Thyroid gland (tissue), 4 donors: ENCODE data around the gene FGF19. TPM values are rescaled to one million over a fixed set of nuclear protein-coding genes. Genes with fewer than 3 reads are reported as not detected.

ENCODE experiments used
- DNase-seq, 2 donors: peaks; one replicate each; pipeline ENCODE4 v3.0.0-alpha.2; 2019
- H3K27ac ChIP-seq, 3 donors: fragments of 200-600 bp; sonication (generic); 1 replicate in 2 of 3; 2 replicates in 1 of 3; pipeline ENCODE4 v1.5.1; 2016 to 2019; ENCODE audit warnings: mild to moderate bottlenecking in 1 of 3, moderate library complexity in 1 of 3
- H3K27me3 ChIP-seq: fragments of 200-600 bp; sonication (generic); one replicate; pipeline ENCODE4 v1.5.1; 2019
- H3K36me3 ChIP-seq, 2 donors: fragments of 200-600 bp; sonication (generic); one replicate each; pipeline ENCODE4 v1.5.1; 2016 to 2019
- H3K4me1 ChIP-seq, 2 donors: fragments of 200-600 bp; sonication (generic); one replicate each; pipeline ENCODE4 v1.5.1; 2017 to 2019
- H3K4me3 ChIP-seq, 3 donors: fragments of 200-600 bp; sonication (generic); replicated peaks in 1 of 3; 1 replicate in 2 of 3; 2 replicates in 1 of 3; pipeline ENCODE4 v1.5.1; 2016; ENCODE audit warnings: mild to moderate bottlenecking in 1 of 3
- H3K9me3 ChIP-seq: fragments of 200-600 bp; sonication (generic); one replicate; pipeline ENCODE4 v1.5.1; 2017
- CTCF ChIP-seq, 6 experiments: fragments of 200-600 bp in 3 of 6; fragments of 450-650 bp in 3 of 6; sonication (generic) in 3 of 6; IDR thresholded peaks; one replicate each; pipeline ENCODE4 v1.5.1; 2016 to 2019; ENCODE audit warnings: antibody characterized with exemption in 6 of 6, mild to moderate bottlenecking in 2 of 6, inconsistent platforms in 1 of 6, moderate library complexity in 1 of 6
- POLR2A ChIP-seq, 2 donors: fragments of 450-650 bp; IDR thresholded peaks; one replicate each; pipeline ENCODE4 v1.6.1; 2017; ENCODE audit warnings: antibody characterized with exemption in 2 of 2, mild to moderate bottlenecking in 2 of 2, moderate library complexity in 1 of 2
- WGBS, 2 donors: methylation state at CpG; one replicate each; pipeline ENCODE4 v1.1.5; 2017; 5-methylcytosine and 5-hydroxymethylcytosine counted together
- intact Hi-C: fragments of 100-400 bp; cut with DNase I; formaldehyde crosslinking; loops from one replicate; pipeline ENCODE4 v1.15.1; 2023
- total RNA-seq, 4 donors: library from RNA; depleted of rRNA; stranded (reverse); fragments of >200 nt; gene quantifications; one replicate each; pipeline ENCODE4 v1.2.3, GENCODE V29; 2016

Gene FGF19
- not detected for total RNA-seq

GRCh38 chr11:69703768-69704507, at the start of gene FGF19:
Gene FGF19 (minus strand): TSS chr11:69704022. CDS start chr11:69703876, 146 bp downstream.
- TF ChIP-seq CTCF (IDR thresholded peaks at IDR 0.05) = no peak
- DNase-seq = no peak
- Histone ChIP-seq H3K9me3 (no peaks in the 10 kb centered on the region), H3K4me3 (no peak within 1 kb of the TSS), H3K27ac (no peak within 1 kb of the TSS), H3K27me3 (peaks cover 28% of the 10 kb centered on the region), H3K4me1 (peaks cover 9 to 35% of the 10 kb centered on the region in 2 donors), H3K36me3 (no peaks in the 10 kb centered on the region)
- WGBS, 2 donors = 0 to 1% methylated on average over 3 to 13 of the region's 67 CpGs
- intact Hi-C loops = no loop called here

- intact Hi-C loops = no loop called here
Observed at GRCh38 chr11:69752890-69753289, 49.1 kb upstream of the FGF19 start.

GRCh38 chr11:69750875-69751597, 47.2 kb upstream of the FGF19 start:
- Histone ChIP-seq H3K4me1 (no peaks in the 10 kb centered on the region), H3K9me3 (no peaks in the 10 kb centered on the region), H3K36me3 (no peaks in the 10 kb centered on the region), H3K27me3 (no peaks in the 10 kb centered on the region), H3K27ac (no peak overlapping the region), H3K4me3 (no peak overlapping the region)
- intact Hi-C loops = no loop called here
- no peak for TF ChIP-seq POLR2A (IDR thresholded peaks at IDR 0.05)
- TF ChIP-seq CTCF (IDR thresholded peaks at IDR 0.05) = no peak
- no peak for DNase-seq
- 78 to 85% methylated on average over 11 of the region's 11 CpGs for WGBS, 2 donors

More at GRCh38 chr11:69752890-69753289, 49.1 kb upstream of the FGF19 start:
- Histone ChIP-seq H3K27me3 (no peaks in the 10 kb centered on the region), H3K4me1 (no peaks in the 10 kb centered on the region), H3K27ac (no peak overlapping the region), H3K36me3 (no peaks in the 10 kb centered on the region), H3K4me3 (no peak overlapping the region), H3K9me3 (no peaks in the 10 kb centered on the region)
- TF ChIP-seq CTCF (IDR thresholded peaks at IDR 0.05) (no peak), POLR2A (IDR thresholded peaks at IDR 0.05) (no peak)
- 43 to 48% methylated on average over 3 of the region's 4 CpGs for WGBS, 2 donors
- DNase-seq = no peak

GRCh38 chr11:69750108-69750850, 46.5 kb upstream of the FGF19 start:
- 76 to 80% methylated on average over 8 to 11 of the region's 11 CpGs for WGBS, 2 donors
- TF ChIP-seq CTCF (IDR thresholded peaks at IDR 0.05) (no peak), POLR2A (IDR thresholded peaks at IDR 0.05) (no peak)
- Histone ChIP-seq H3K4me1 (no peaks in the 10 kb centered on the region), H3K4me3 (no peak overlapping the region), H3K27ac (no peak overlapping the region), H3K27me3 (no peaks in the 10 kb centered on the region), H3K36me3 (no peaks in the 10 kb centered on the region), H3K9me3 (no peaks in the 10 kb centered on the region)
- intact Hi-C loops = no loop called here
- DNase-seq = no peak
